ENCODE measurements around the gene PLCB4. TPM values are rescaled to one million over a fixed set of nuclear protein-coding genes. Genes with fewer than 3 reads are reported as not detected.

Gene PLCB4
- polyA plus RNA-seq, 1 donor (not counting 4 experiments of a cell fraction or from before 2014, with no cell fraction given): 4.1 TPM

GRCh38 chr20:9126527-9126926 lies 57.6 kb downstream of the PLCB4 start:
- H4K20me1 ChIP-seq (ENCODE audit: control insufficient read depth, extremely low read depth, insufficient read depth, low read length): no peaks in the 10 kb centered on the region
- H3K9me1 ChIP-seq (ENCODE audit: control insufficient read depth, extremely low read depth, insufficient read depth, low read length): no peaks in the 10 kb centered on the region
- H3K36me3 ChIP-seq (ENCODE audit: control insufficient read depth in 2 of 2, extremely low read depth in 1 of 2, insufficient read depth in 2 of 2, low read length in 2 of 2): no peaks in the 10 kb centered on the region
- TF ChIP-seq CTCF (optimal IDR thresholded peaks at IDR 0.05 in 1 of 3, IDR thresholded peaks at IDR 0.05 in 1 of 3, conservative IDR thresholded peaks at IDR 0.05 in 1 of 3; ENCODE audit: extremely low read depth in 1 of 3, insufficient read depth in 2 of 3, low read length in 3 of 3) (no peak), EZH2 (IDR thresholded peaks at IDR 0.05; ENCODE audit: low read length) (no peak)
- H3K4me2 ChIP-seq (ENCODE audit: control insufficient read depth, extremely low read depth, insufficient read depth, low read depth, low read length): no peak overlapping the region
- no peaks in the 10 kb centered on the region for H3K9me3 ChIP-seq (ENCODE audit: control insufficient read depth, low read depth, low read length)
- H3K27ac ChIP-seq (ENCODE audit: control insufficient read depth, insufficient read depth, low read length): no peak overlapping the region
- FAIRE-seq (peak; percentile 34), DNase-seq (ENCODE audit: low read depth, low spot score) (no peak)
- H3K4me1 ChIP-seq (ENCODE audit: control insufficient read depth, extremely low read depth, insufficient read depth, low read length): no peaks in the 10 kb centered on the region
- dilution Hi-C loops (cut with MboI; ENCODE audit: extremely low pct_ligation_motif_present, low sequenced_read_pairs): no loop called here
- no peaks in the 10 kb centered on the region for H3K79me2 ChIP-seq (ENCODE audit: control insufficient read depth, insufficient read depth, low read length)
- no peak overlapping the region for H3K4me3 ChIP-seq (ENCODE audit: control insufficient read depth in 2 of 3, extremely low read depth in 1 of 3, insufficient read depth in 2 of 3, low read depth in 1 of 3, low read length in 3 of 3)
- H3K9ac ChIP-seq (ENCODE audit: control insufficient read depth, extremely low read depth, insufficient read depth, low read length): no peak overlapping the region
- H3K27me3 ChIP-seq (ENCODE audit: control insufficient read depth, extremely low read depth, insufficient read depth, low read length): no peaks in the 10 kb centered on the region
- H2AFZ ChIP-seq (ENCODE audit: control insufficient read depth, low read length): no peak overlapping the region

GRCh38 chr20:9128568-9128967 lies 59.7 kb downstream of the PLCB4 start:
- no peak overlapping the region for H3K4me2 ChIP-seq (ENCODE audit: control insufficient read depth, extremely low read depth, insufficient read depth, low read depth, low read length)
- no peak overlapping the region for H3K27ac ChIP-seq (ENCODE audit: control insufficient read depth, insufficient read depth, low read length)
- no peaks in the 10 kb centered on the region for H3K36me3 ChIP-seq (ENCODE audit: control insufficient read depth in 2 of 2, extremely low read depth in 1 of 2, insufficient read depth in 2 of 2, low read length in 2 of 2)
- dilution Hi-C loops (cut with MboI; ENCODE audit: extremely low pct_ligation_motif_present, low sequenced_read_pairs): no loop called here
- H4K20me1 ChIP-seq (ENCODE audit: control insufficient read depth, extremely low read depth, insufficient read depth, low read length): no peaks in the 10 kb centered on the region
- H3K79me2 ChIP-seq (ENCODE audit: control insufficient read depth, insufficient read depth, low read length): no peaks in the 10 kb centered on the region
- no peak overlapping the region for H3K4me3 ChIP-seq (ENCODE audit: control insufficient read depth in 2 of 3, extremely low read depth in 1 of 3, insufficient read depth in 2 of 3, low read depth in 1 of 3, low read length in 3 of 3)
- no peaks in the 10 kb centered on the region for H3K9me1 ChIP-seq (ENCODE audit: control insufficient read depth, extremely low read depth, insufficient read depth, low read length)
- no peaks in the 10 kb centered on the region for H3K27me3 ChIP-seq (ENCODE audit: control insufficient read depth, extremely low read depth, insufficient read depth, low read length)
- H3K9me3 ChIP-seq (ENCODE audit: control insufficient read depth, low read depth, low read length): no peaks in the 10 kb centered on the region
- no peak overlapping the region for H2AFZ ChIP-seq (ENCODE audit: control insufficient read depth, low read length)
- no peaks in the 10 kb centered on the region for H3K4me1 ChIP-seq (ENCODE audit: control insufficient read depth, extremely low read depth, insufficient read depth, low read length)
- H3K9ac ChIP-seq (ENCODE audit: control insufficient read depth, extremely low read depth, insufficient read depth, low read length): no peak overlapping the region
- DNase-seq (ENCODE audit: low read depth, low spot score) (no peak), FAIRE-seq (no peak)
- TF ChIP-seq CTCF (optimal IDR thresholded peaks at IDR 0.05 in 1 of 3, IDR thresholded peaks at IDR 0.05 in 1 of 3, conservative IDR thresholded peaks at IDR 0.05 in 1 of 3; ENCODE audit: extremely low read depth in 1 of 3, insufficient read depth in 2 of 3, low read length in 3 of 3) (no peak), EZH2 (IDR thresholded peaks at IDR 0.05; ENCODE audit: low read length) (no peak)
